ENCODE results near the gene ZNF579.

ZNF579 gene

DNA sequence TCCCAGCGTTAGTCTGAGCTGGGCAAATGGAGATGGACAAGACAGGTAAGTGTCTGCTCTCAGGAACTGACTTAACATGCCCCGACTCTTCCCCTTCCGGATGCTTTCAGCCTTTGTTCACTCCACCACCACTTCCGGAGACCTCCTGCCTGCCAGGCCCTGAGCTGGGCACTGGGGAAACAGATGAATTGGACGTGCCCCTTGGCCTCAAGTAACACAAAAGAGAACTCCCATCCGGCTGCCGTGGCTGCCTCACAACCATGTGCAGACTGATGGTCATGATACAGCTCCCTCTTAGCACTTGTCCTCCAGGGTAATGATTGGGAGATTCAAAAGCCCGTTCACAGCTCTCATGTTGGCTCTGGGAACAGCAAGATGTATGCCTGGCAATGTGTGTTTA is 36.8 kb upstream of the ZNF579 start:
- Histone ChIP-seq H3K79me2 (ENCODE audit: control insufficient read depth, low read length) (peaks cover 8% of the 10 kb centered on the region), H3K4me2 (ENCODE audit: low read length) (no peak overlapping the region), H3K4me1 (ENCODE audit: control insufficient read depth, low read length) (no peaks in the 10 kb centered on the region), H3K27me3 (ENCODE audit: control insufficient read depth, low read length) (no peaks in the 10 kb centered on the region), H4K20me1 (ENCODE audit: control insufficient read depth, insufficient read depth, low read depth, low read length) (no peaks in the 10 kb centered on the region), H3K36me3 (ENCODE audit: control insufficient read depth, low read length) (peaks cover 21% of the 10 kb centered on the region), H3K4me3 (ENCODE audit: low read length) (no peak overlapping the region), H3K27ac (ENCODE audit: low read depth, low read length) (no peak overlapping the region), H3K9me2 (replicated peaks; ENCODE audit: control insufficient read depth, low read length) (no peaks in the 10 kb centered on the region), H3F3A (ENCODE audit: control insufficient read depth, insufficient read depth) (0 out of 2 replicates have a peak, but pooled peaks cover 2% of the 10 kb centered on the region), H3K9me3 (ENCODE audit: control insufficient read depth, insufficient read depth, low read length) (no peaks in the 10 kb centered on the region)
- no peak for TF ChIP-seq EZH2phosphoT487 (IDR thresholded peaks at IDR 0.05; ENCODE audit: borderline replicate concordance, low read length)
- TF ChIP-seq, protein P1, sequence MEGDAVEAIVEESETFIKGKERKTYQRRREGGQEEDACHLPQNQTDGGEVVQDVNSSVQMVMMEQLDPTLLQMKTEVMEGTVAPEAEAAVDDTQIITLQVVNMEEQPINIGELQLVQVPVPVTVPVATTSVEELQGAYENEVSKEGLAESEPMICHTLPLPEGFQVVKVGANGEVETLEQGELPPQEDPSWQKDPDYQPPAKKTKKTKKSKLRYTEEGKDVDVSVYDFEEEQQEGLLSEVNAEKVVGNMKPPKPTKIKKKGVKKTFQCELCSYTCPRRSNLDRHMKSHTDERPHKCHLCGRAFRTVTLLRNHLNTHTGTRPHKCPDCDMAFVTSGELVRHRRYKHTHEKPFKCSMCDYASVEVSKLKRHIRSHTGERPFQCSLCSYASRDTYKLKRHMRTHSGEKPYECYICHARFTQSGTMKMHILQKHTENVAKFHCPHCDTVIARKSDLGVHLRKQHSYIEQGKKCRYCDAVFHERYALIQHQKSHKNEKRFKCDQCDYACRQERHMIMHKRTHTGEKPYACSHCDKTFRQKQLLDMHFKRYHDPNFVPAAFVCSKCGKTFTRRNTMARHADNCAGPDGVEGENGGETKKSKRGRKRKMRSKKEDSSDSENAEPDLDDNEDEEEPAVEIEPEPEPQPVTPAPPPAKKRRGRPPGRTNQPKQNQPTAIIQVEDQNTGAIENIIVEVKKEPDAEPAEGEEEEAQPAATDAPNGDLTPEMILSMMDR (IDR thresholded peaks at IDR 0.05; ENCODE audit: low read depth, low read length, poor library complexity, severe bottlenecking) = no peak

DNA sequence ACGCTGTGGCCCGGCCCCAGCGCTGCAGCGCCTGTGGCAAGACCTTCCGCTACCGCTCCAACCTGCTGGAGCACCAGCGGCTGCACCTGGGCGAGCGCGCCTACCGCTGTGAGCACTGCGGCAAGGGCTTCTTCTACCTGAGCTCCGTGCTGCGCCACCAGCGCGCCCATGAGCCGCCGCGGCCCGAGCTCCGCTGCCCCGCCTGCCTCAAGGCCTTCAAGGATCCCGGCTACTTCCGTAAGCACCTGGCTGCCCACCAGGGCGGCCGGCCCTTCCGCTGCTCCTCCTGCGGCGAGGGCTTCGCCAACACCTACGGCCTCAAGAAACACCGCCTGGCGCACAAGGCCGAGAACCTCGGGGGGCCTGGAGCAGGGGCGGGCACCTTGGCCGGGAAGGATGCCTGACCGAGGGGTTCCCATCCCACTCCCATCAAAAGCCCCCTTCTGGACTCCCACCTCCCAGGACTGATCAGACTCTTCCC is 35.8 kb upstream of the ZNF579 start:
- H3K4me2 ChIP-seq (ENCODE audit: low read length) = no peak overlapping the region
- H3K9me2 ChIP-seq (replicated peaks; ENCODE audit: control insufficient read depth, low read length) = no peaks in the 10 kb centered on the region
- peaks cover 18% of the 10 kb centered on the region for H3K79me2 ChIP-seq (ENCODE audit: control insufficient read depth, low read length)
- no peaks in the 10 kb centered on the region for H4K20me1 ChIP-seq (ENCODE audit: control insufficient read depth, insufficient read depth, low read depth, low read length)
- H3K27me3 ChIP-seq (ENCODE audit: control insufficient read depth, low read length) = no peaks in the 10 kb centered on the region
- H3K4me1 ChIP-seq (ENCODE audit: control insufficient read depth, low read length) = peaks cover 7% of the 10 kb centered on the region
- H3K27ac ChIP-seq (ENCODE audit: low read depth, low read length) = no peak overlapping the region
- no peak overlapping the region for H3K4me3 ChIP-seq (ENCODE audit: low read length)
- TF ChIP-seq EZH2phosphoT487 (IDR thresholded peaks at IDR 0.05; ENCODE audit: borderline replicate concordance, low read length) = no peak
- TF ChIP-seq, protein P1 (IDR thresholded peaks at IDR 0.05; ENCODE audit: low read depth, low read length, poor library complexity, severe bottlenecking) = no peak
- H3K36me3 ChIP-seq (ENCODE audit: control insufficient read depth, low read length) = peaks cover 21% of the 10 kb centered on the region
- H3F3A ChIP-seq (ENCODE audit: control insufficient read depth, insufficient read depth) = 0 out of 2 replicates have a peak, but pooled peaks cover 2% of the 10 kb centered on the region
- no peaks in the 10 kb centered on the region for H3K9me3 ChIP-seq (ENCODE audit: control insufficient read depth, insufficient read depth, low read length)

DNA sequence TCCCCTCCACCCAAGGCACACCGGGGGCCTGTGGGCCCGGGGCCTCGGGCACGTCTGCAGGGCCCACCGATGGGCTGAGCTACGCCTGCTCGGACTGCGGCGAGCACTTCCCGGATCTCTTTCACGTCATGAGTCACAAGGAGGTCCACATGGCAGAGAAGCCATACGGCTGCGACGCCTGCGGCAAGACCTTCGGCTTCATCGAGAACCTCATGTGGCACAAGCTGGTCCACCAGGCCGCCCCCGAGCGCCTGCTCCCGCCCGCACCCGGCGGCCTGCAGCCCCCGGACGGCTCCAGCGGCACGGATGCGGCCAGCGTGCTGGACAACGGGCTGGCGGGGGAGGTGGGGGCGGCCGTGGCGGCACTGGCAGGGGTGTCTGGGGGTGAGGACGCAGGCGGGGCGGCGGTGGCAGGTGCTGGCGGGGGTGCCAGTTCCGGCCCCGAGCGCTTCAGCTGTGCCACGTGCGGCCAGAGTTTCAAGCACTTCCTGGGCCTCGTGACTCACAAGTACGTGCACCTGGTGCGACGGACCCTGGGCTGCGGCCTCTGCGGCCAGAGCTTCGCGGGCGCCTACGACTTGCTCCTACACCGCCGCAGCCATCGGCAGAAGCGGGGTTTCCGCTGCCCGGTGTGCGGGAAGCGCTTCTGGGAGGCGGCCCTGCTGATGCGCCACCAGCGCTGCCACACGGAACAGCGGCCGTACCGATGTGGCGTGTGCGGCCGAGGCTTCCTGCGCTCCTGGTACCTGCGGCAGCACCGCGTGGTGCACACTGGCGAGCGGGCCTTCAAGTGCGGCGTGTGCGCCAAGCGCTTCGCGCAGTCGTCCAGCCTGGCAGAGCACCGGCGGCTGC is 35.1 kb upstream of the ZNF579 start:
- Histone ChIP-seq H3K36me3 (ENCODE audit: control insufficient read depth, low read length) (peaks cover 23% of the 10 kb centered on the region), H3K4me3 (ENCODE audit: low read length) (no peak overlapping the region), H3K27ac (ENCODE audit: low read depth, low read length) (no peak overlapping the region), H3K9me3 (ENCODE audit: control insufficient read depth, insufficient read depth, low read length) (no peaks in the 10 kb centered on the region), H3F3A (ENCODE audit: control insufficient read depth, insufficient read depth) (0 out of 2 replicates have a peak, but pooled peaks cover 2% of the 10 kb centered on the region), H3K27me3 (ENCODE audit: control insufficient read depth, low read length) (no peaks in the 10 kb centered on the region), H3K4me1 (ENCODE audit: control insufficient read depth, low read length) (peaks cover 7% of the 10 kb centered on the region), H3K9me2 (replicated peaks; ENCODE audit: control insufficient read depth, low read length) (no peaks in the 10 kb centered on the region), H3K79me2 (ENCODE audit: control insufficient read depth, low read length) (peaks cover 25% of the 10 kb centered on the region), H3K4me2 (ENCODE audit: low read length) (no peak overlapping the region), H4K20me1 (ENCODE audit: control insufficient read depth, insufficient read depth, low read depth, low read length) (no peaks in the 10 kb centered on the region)
- TF ChIP-seq EZH2phosphoT487 (IDR thresholded peaks at IDR 0.05; ENCODE audit: borderline replicate concordance, low read length) = no peak
- TF ChIP-seq, protein P1 (IDR thresholded peaks at IDR 0.05; ENCODE audit: low read depth, low read length, poor library complexity, severe bottlenecking) = no peak
